CD14-positive monocyte (primary cell): ENCODE results near the gene C1orf226. TPM values are rescaled to one million over a fixed set of nuclear protein-coding genes. Genes with fewer than 3 reads are reported as not detected.

Source experiments
- DNase-seq, 3 donors: peaks; one replicate each; pipeline ENCODE4 v3.0.0-alpha.2; 2011 to 2022
- H2AFZ ChIP-seq: 2 replicates; pipeline ENCODE4 v1.6.0; 2012; ENCODE audit warnings: mild to moderate bottlenecking, low read depth, low read length, inconsistent platforms; ENCODE audit not compliant: insufficient read depth, poor library complexity, severe bottlenecking
- H3K27ac ChIP-seq, 2 donors: 1 replicate in 1 of 2; 2 replicates in 1 of 2; pipeline ENCODE4 v1.5.1; 2012 to 2013; ENCODE audit warnings: low read length in 2 of 2, control low read depth in 1 of 2, inconsistent platforms in 1 of 2, low read depth in 1 of 2, mild to moderate bottlenecking in 1 of 2
- H3K27me3 ChIP-seq, 2 donors: one replicate each; pipeline versions ENCODE4 v1.6.0 to v1.6.1; 2011 to 2013; ENCODE audit warnings: low read length in 2 of 2; ENCODE audit not compliant: control insufficient read depth in 2 of 2, insufficient read depth in 2 of 2
- H3K36me3 ChIP-seq, 2 donors: replicated peaks in 1 of 2; 1 replicate in 1 of 2; 2 replicates in 1 of 2; pipeline versions ENCODE4 v1.5.1 to v1.6.1; 2012 to 2013; ENCODE audit warnings: low read length in 2 of 2, control low read depth in 1 of 2, inconsistent platforms in 1 of 2, mild to moderate bottlenecking in 1 of 2; ENCODE audit not compliant: insufficient read depth in 2 of 2, control insufficient read depth in 1 of 2
- H3K4me1 ChIP-seq, 2 donors: 1 replicate in 1 of 2; 2 replicates in 1 of 2; pipeline versions ENCODE4 v1.5.1 to v1.6.1; 2012 to 2013; ENCODE audit warnings: low read length in 2 of 2, control low read depth in 1 of 2, inconsistent platforms in 1 of 2, mild to moderate bottlenecking in 1 of 2, moderate library complexity in 1 of 2; ENCODE audit not compliant: insufficient read depth in 2 of 2, control insufficient read depth in 1 of 2
- H3K4me2 ChIP-seq: replicated peaks from 2 replicates; pipeline ENCODE3; 2012; ENCODE audit warnings: low read length, moderate library complexity, mild to moderate bottlenecking; ENCODE audit not compliant: poor library complexity, severe bottlenecking; ENCODE audit errors: extremely low read depth
- H3K4me3 ChIP-seq, 3 experiments: fragments of 200-600 bp in 1 of 3; sonication (generic) in 1 of 3; replicated peaks in 1 of 3; 1 replicate in 2 of 3; 2 replicates in 1 of 3; pipeline ENCODE4 v1.5.1; 2011 to 2013; ENCODE audit warnings: low read length in 3 of 3, mild to moderate bottlenecking in 3 of 3, control low read depth in 2 of 3, low read depth in 2 of 3, inconsistent platforms in 1 of 3, moderate library complexity in 1 of 3
- H3K79me2 ChIP-seq: 2 replicates; pipeline ENCODE4 v1.6.0; 2012; ENCODE audit warnings: mild to moderate bottlenecking, control low read depth, inconsistent platforms, low read length, moderate library complexity; ENCODE audit not compliant: insufficient read depth
- H3K9ac ChIP-seq: 2 replicates; pipeline ENCODE4 v1.6.0; 2017; ENCODE audit warnings: low read length, mild to moderate bottlenecking; ENCODE audit not compliant: insufficient read depth, poor library complexity, severe bottlenecking
- H3K9me3 ChIP-seq, 2 donors: replicated peaks in 1 of 2; 1 replicate in 1 of 2; 2 replicates in 1 of 2; pipeline versions ENCODE4 v1.5.1 to v1.6.1; 2012 to 2013; ENCODE audit warnings: low read length in 2 of 2, control low read depth in 1 of 2; ENCODE audit not compliant: control insufficient read depth in 1 of 2, insufficient read depth in 1 of 2
- H4K20me1 ChIP-seq: 2 replicates; pipeline ENCODE4 v1.6.0; 2012; ENCODE audit warnings: mild to moderate bottlenecking, low read length, control low read depth, moderate library complexity; ENCODE audit not compliant: insufficient read depth
- H3K27ac Mint-ChIP-seq, 7 donors: one replicate each; pipeline ENCODE4 v1.8.0; 2020; ENCODE audit warnings: mild to moderate bottlenecking in 7 of 7, mixed read lengths in 7 of 7, moderate library complexity in 6 of 7, inconsistent platforms in 2 of 7
- H3K27me3 Mint-ChIP-seq, 3 donors: one replicate each; pipeline ENCODE4 v1.8.0; 2021 to 2022; ENCODE audit warnings: low read depth in 3 of 3, mild to moderate bottlenecking in 3 of 3, mixed read lengths in 3 of 3, moderate library complexity in 3 of 3, inconsistent platforms in 1 of 3
- H3K36me3 Mint-ChIP-seq, 2 donors: one replicate each; pipeline ENCODE4 v1.8.0; 2020; ENCODE audit warnings: mixed read lengths in 2 of 2, inconsistent platforms in 1 of 2, mild to moderate bottlenecking in 1 of 2
- H3K4me1 Mint-ChIP-seq: one replicate; pipeline ENCODE4 v1.8.0; 2020; ENCODE audit warnings: mild to moderate bottlenecking, mixed read lengths
- H3K4me3 Mint-ChIP-seq, 2 donors: one replicate each; pipeline ENCODE4 v1.8.0; 2020; ENCODE audit warnings: mild to moderate bottlenecking in 2 of 2, mixed read lengths in 2 of 2, moderate library complexity in 1 of 2
- H3K9me3 Mint-ChIP-seq, 7 donors: one replicate each; pipeline ENCODE4 v1.8.0; 2020 to 2022; ENCODE audit warnings: mixed read lengths in 7 of 7, mild to moderate bottlenecking in 6 of 7, moderate library complexity in 6 of 7, inconsistent platforms in 2 of 7
- WGBS: methylation state at CpG from one replicate; pipeline ENCODE4 v1.1.5; 2013; ENCODE audit warnings: missing lambda C conversion rate; ENCODE audit not compliant: insufficient coverage; 5-methylcytosine and 5-hydroxymethylcytosine counted together
- intact Hi-C, 2 donors: fragments of 100-400 bp; cut with micrococcal nuclease; formaldehyde crosslinking; loops; one replicate each; pipeline versions ENCODE4 v1.15.0 to v1.15.1; 2023
- polyA plus RNA-seq, 3 donors: library from polyadenylated mRNA; depleted of rRNA in 1 of 3; unstranded in 2 of 3; stranded (reverse) in 1 of 3; fragments of 300-500 nt in 2 of 3; fragments of >200 nt in 1 of 3; fragmentation: Illumina TruSeq in 2 of 3; gene quantifications; 1 replicate in 2 of 3; 2 replicates in 1 of 3; pipeline ENCODE4 v1.2.3, GENCODE V29; 2012 to 2021
- TF ChIP-seq, protein P1 (sequence below): fragments of 200-600 bp; IDR thresholded peaks from one replicate; pipeline ENCODE4 v1.8.0; 2022; ENCODE audit warnings: antibody characterized with exemption, mild to moderate bottlenecking

C1orf226 gene
- polyA plus RNA-seq, 3 donors, result 0.10 to 0.31 TPM; not detected in 1

DNA sequence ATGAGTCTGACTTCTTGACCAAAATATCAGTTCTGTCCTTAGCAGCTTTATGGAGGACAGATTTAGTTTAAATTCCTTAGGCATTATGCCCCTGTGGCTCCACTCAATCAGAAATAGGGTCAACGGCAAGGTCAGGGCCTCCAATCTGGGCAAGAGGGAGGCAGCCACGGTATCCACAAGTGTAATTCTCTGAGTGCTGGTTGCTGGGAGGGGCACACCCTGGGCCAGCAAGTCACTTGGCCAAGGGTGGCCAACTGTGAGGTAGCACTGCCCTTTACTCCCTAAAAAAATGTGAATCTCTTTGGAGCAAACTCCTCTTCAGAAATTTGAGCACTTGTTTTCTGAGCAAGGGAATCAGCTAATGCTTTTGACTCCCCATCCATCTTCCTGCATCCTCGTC, 17.7 kb upstream of the C1orf226 start:
- H3K27me3 Mint-ChIP-seq, result peaks cover 0 to 5% (median 2%) of the 10 kb centered on the region in 3 donors
- H3K27ac ChIP-seq, result no peak overlapping the region
- H3K9ac ChIP-seq, result no peak overlapping the region
- H3K36me3 Mint-ChIP-seq, result peaks cover 0 to 14% of the 10 kb centered on the region in 2 donors
- peaks cover 0 to 2% (median 0%) of the 10 kb centered on the region in 7 donors for H3K9me3 Mint-ChIP-seq
- H2AFZ ChIP-seq, result no peak overlapping the region
- TF ChIP-seq, protein P1, sequence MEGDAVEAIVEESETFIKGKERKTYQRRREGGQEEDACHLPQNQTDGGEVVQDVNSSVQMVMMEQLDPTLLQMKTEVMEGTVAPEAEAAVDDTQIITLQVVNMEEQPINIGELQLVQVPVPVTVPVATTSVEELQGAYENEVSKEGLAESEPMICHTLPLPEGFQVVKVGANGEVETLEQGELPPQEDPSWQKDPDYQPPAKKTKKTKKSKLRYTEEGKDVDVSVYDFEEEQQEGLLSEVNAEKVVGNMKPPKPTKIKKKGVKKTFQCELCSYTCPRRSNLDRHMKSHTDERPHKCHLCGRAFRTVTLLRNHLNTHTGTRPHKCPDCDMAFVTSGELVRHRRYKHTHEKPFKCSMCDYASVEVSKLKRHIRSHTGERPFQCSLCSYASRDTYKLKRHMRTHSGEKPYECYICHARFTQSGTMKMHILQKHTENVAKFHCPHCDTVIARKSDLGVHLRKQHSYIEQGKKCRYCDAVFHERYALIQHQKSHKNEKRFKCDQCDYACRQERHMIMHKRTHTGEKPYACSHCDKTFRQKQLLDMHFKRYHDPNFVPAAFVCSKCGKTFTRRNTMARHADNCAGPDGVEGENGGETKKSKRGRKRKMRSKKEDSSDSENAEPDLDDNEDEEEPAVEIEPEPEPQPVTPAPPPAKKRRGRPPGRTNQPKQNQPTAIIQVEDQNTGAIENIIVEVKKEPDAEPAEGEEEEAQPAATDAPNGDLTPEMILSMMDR, result no peak
- H3K4me2 ChIP-seq, result no peak overlapping the region
- intact Hi-C loops, result no loop called here
- H3K9me3 ChIP-seq, result no peaks in the 10 kb centered on the region
- no peak overlapping the region for H3K4me3 ChIP-seq
- H3K79me2 ChIP-seq, result no peaks in the 10 kb centered on the region
- H3K27ac Mint-ChIP-seq, result no peak overlapping the region
- no peak overlapping the region for H3K4me3 Mint-ChIP-seq
- no peaks in the 10 kb centered on the region for H3K27me3 ChIP-seq
- peaks cover 9% of the 10 kb centered on the region for H3K4me1 Mint-ChIP-seq
- WGBS, result 100% methylated on average over 2 of the region's 3 CpGs
- H4K20me1 ChIP-seq, result no peaks in the 10 kb centered on the region
- H3K36me3 ChIP-seq, result peaks cover 0 to 5% of the 10 kb centered on the region in 2 donors
- H3K4me1 ChIP-seq, result no peaks in the 10 kb centered on the region
- DNase-seq, result no peak

DNA sequence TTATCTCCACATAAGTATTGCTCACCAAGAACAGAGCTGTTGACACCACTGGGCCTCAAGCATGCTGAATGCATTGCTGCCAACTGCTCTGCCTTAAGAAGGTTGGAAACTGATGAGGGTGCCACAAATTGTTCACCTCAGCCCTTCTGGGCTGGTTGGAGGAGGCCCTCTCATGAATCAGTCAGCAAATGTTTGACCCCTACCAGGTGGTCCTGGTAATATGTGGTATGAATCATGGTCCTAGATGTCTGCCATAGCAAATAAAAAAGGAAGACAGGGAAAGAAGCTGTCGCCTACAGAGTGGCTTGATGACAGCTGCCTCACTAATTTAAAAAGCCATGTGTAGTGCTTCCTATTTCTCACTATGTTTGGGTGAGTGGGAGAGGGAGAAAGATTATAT, 17.0 kb upstream of the C1orf226 start:
- Mint-ChIP-seq H3K4me1 (peaks cover 4% of the 10 kb centered on the region), H3K4me3 (no peak overlapping the region), H3K9me3 (peaks cover 0 to 2% (median 0%) of the 10 kb centered on the region in 7 donors), H3K27ac (no peak overlapping the region), H3K27me3 (peaks cover 0 to 5% (median 2%) of the 10 kb centered on the region in 3 donors), H3K36me3 (peaks cover 0 to 10% of the 10 kb centered on the region in 2 donors)
- Histone ChIP-seq H3K9ac (no peak overlapping the region), H3K27ac (no peak overlapping the region), H3K27me3 (no peaks in the 10 kb centered on the region), H3K79me2 (no peaks in the 10 kb centered on the region), H3K4me3 (no peak overlapping the region), H3K36me3 (peaks cover 0 to 5% of the 10 kb centered on the region in 2 donors), H2AFZ (no peak overlapping the region), H3K4me1 (no peaks in the 10 kb centered on the region), H3K9me3 (no peaks in the 10 kb centered on the region), H3K4me2 (no peak overlapping the region), H4K20me1 (no peaks in the 10 kb centered on the region)
- no peak for DNase-seq
- TF ChIP-seq, protein P1, result no peak
- intact Hi-C loops, result no loop called here
- no CpG with 5 or more reads among the region's 1 CpG for WGBS
